ENCODE results near the gene SVEP1.

The SVEP1 gene

DNA sequence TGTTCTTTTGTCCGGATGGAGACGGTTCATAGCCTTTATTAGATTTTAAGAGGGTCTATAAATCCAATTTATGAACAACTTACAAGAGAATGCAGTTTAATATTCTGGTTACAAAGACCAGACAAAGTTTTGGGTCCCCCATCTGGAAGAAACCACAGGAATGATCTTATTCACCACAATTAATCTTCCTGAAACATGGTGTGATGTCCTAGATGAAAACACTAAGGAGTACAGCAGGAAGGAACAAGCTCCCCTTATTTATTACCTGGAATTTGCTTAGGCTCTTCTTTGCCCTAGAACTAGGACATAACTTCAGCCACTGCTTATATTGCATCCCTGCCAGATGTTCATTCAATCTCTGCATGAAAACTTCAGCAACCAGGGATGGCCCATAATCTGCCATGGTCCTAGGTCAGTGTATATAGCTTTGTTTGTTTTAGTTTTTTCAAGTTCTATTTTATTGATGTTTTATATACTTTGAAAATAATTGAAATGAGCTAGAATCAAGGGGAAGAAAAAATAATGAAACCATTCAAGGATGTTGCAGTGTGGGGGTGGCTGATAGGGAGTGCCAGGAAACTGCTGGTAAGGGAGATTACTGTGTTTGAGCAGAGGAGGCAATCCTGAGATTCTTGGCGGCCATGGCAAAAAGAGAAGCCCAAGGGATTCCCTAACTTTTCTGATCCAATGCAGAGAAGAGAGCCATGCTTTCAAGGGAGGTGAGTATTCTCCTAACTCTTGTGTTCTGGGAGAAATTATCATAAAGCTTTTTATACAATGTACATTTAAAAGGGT, 258.7 kb downstream of the SVEP1 start:
- DNase-seq (ENCODE audit: low read depth, low spot score) = no peak

DNA sequence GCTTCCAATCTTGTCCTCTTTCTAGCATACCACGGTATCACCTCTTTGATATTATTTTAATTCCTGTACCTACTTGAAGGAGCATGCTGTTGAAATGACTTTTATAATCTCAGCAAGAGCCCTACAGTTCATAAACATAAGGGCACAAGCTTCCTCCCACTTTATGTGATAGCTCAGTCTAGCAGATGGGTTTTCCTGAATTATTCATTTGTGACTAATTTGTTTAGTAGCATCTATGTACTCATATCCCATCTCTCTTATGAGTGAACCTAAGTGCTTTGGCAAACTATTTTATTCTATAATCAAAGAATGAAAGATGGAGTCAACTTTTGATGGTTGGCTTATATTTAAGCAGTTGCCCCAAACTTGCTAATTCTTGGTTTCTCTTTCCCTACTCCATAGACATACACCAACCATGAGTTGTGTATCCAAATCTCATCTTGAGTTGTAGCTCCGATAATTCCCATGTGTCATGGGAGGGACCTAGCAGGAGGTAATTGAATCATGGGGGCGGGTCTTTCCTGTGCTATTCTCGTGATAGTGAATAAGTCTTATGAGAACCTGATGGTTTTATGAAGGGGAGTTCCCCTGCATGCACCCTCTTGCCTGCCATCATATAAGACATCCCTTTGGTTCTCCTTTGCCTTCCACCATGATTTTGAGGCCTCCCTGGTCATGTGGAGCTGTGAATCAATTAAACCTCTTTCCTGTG, 259.6 kb downstream of the SVEP1 start:
- no peak for DNase-seq (ENCODE audit: low read depth, low spot score)

DNA sequence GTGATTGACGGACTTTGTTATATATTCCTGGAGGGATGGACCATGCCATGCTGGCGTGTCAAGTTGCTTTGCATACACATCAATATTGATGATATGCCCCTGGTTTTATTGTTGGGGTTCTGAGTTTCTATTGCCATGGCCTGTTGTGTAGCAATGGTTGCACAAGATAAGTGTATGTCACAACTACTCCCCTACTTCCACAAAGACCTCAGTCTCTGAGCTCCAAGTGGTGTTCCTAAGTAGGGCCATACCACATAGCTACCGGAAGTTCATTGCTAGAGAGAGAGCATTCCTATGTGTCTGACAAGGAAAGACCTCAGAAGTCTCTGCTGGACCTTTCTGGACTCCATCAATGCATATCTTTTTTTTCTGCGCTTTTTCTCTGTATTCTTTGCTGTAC, 261.6 kb downstream of the SVEP1 start:
- no peak for DNase-seq (ENCODE audit: low read depth, low spot score)

DNA sequence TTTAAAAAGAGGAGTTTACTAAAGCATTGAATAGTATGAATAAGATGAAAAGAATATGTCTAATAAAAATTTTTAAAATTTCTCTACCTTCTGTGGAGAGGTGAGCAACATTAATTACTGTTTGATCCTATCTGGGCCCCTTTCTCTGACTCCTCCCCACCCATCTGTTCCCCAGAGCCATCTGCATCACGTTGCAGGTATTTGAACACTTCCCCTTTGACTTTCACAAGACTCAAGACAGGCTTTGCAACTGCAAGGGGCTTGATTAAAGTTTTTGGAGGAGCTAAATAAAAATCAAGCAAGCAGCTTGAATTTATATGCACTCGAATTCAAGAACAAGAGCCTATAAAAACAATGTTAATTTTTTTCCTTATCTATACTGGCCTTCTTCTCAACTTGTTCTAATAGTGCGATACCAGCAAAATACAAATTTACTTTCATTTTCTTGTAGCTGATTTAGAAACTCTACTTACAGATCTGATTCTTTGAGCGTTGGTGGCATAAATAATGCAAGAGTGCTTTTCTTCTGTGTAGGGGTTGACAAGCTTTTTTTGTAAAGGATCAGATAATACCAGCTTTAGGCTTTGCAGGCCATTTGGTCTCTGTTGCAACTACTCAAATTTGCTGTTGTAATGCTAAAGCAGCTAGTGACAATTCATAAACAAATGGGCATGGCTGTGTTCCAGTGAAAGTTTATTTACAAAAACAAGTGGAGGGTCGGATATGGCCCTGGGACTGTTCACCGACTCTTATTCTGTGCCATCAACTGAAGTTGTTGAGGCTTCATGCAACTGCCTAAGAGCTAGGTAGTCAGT, 263.1 kb downstream of the SVEP1 start:
- no peak for DNase-seq (ENCODE audit: low read depth, low spot score)

All from iPS DF 19.7 (cell line).